ENCODE data around the gene CELF2.

Gene CELF2

GRCh38 chr10:11330383-11331045 lies 312.8 kb downstream of the CELF2 start:
- DNase-seq (ENCODE audit: low read depth, low spot score), result no peak
- TF ChIP-seq, protein P1, sequence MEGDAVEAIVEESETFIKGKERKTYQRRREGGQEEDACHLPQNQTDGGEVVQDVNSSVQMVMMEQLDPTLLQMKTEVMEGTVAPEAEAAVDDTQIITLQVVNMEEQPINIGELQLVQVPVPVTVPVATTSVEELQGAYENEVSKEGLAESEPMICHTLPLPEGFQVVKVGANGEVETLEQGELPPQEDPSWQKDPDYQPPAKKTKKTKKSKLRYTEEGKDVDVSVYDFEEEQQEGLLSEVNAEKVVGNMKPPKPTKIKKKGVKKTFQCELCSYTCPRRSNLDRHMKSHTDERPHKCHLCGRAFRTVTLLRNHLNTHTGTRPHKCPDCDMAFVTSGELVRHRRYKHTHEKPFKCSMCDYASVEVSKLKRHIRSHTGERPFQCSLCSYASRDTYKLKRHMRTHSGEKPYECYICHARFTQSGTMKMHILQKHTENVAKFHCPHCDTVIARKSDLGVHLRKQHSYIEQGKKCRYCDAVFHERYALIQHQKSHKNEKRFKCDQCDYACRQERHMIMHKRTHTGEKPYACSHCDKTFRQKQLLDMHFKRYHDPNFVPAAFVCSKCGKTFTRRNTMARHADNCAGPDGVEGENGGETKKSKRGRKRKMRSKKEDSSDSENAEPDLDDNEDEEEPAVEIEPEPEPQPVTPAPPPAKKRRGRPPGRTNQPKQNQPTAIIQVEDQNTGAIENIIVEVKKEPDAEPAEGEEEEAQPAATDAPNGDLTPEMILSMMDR (IDR thresholded peaks at IDR 0.05; ENCODE audit: insufficient read depth, low read length, missing control alignments), result no peak
- no peak overlapping the region for H3K4me3 ChIP-seq (ENCODE audit: low read depth, low read length)
- ChIA-PET POLR2A (no interaction called here), CTCF (no interaction called here)

- POLR2A ChIA-PET, result no interaction called here
- CTCF ChIA-PET, result interaction anchor here (1.0 kb wide), 1 partner anchor 10 kb away, joined by 3 read pairs; no protein-coding TSS in a partner anchor
- DNase-seq (ENCODE audit: low read depth, low spot score), result no peak
Measured at GRCh38 chr10:11331046-11331577, 313.4 kb downstream of the CELF2 start.

DNA sequence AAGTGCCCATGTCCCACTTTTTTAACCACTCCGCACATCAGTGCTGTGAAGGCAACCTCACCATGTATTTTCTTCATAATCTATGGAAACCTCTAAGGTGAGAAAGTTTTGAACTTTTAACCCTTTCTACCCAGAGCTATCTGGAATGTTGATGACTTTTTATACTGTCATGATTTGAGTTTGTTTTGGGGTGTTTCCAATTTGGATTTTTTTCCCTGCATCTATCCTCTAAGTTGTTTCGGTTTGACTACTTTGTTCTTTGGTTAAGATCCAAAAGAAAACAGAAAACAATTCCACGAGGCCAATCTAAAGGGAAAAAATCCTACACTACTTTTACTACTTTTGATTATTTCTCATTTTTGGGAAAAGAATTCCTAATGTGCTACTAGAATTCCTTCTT lies 314.1 kb downstream of the CELF2 start:
- TF ChIP-seq, protein P1 (IDR thresholded peaks at IDR 0.05; ENCODE audit: insufficient read depth, low read length, missing control alignments), result no peak
- CTCF ChIA-PET, result interaction anchor here (1.0 kb wide), 1 partner anchor 10 kb away, joined by 3 read pairs; no protein-coding TSS in a partner anchor
- POLR2A ChIA-PET, result no interaction called here
- DNase-seq (ENCODE audit: low read depth, low spot score), result no peak
- no peak overlapping the region for H3K4me3 ChIP-seq (ENCODE audit: low read depth, low read length)

More at GRCh38 chr10:11331046-11331577, 313.4 kb downstream of the CELF2 start:
- TF ChIP-seq, protein P1 (IDR thresholded peaks at IDR 0.05; ENCODE audit: insufficient read depth, low read length, missing control alignments), result no peak
- no peak overlapping the region for H3K4me3 ChIP-seq (ENCODE audit: low read depth, low read length)

DNA sequence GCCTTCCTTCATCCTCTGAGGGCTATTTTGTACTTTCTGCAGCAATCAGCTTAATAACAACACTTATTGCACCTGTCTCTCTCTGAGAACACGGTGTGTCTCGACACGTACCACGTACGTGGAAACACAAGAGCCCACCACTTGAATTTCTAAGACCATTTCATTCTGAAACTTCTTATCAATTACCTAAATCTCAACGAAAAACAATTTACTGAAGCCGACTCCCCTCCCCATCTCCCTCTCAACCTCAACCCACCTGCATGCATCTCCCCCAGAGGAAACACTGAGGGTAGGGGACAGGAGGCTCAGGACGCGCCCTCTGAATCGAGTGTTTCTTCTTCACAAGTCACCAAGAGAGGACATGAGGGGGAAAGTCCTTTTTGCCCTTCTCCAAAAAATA lies 315.2 kb downstream of the CELF2 start:
- H3K4me3 ChIP-seq (ENCODE audit: low read depth, low read length), result no peak overlapping the region
- DNase-seq (ENCODE audit: low read depth, low spot score), result no peak
- TF ChIP-seq, protein P1 (IDR thresholded peaks at IDR 0.05; ENCODE audit: insufficient read depth, low read length, missing control alignments), result no peak
- ChIA-PET CTCF (no interaction called here), POLR2A (no interaction called here)

- ChIA-PET POLR2A (no interaction called here), CTCF (no interaction called here)
- DNase-seq (ENCODE audit: low read depth, low spot score), result no peak
- no peak overlapping the region for H3K4me3 ChIP-seq (ENCODE audit: low read depth, low read length)
- TF ChIP-seq, protein P1 (IDR thresholded peaks at IDR 0.05; ENCODE audit: insufficient read depth, low read length, missing control alignments), result no peak
Measured at GRCh38 chr10:11334436-11334835, 316.8 kb downstream of the CELF2 start.

DNA sequence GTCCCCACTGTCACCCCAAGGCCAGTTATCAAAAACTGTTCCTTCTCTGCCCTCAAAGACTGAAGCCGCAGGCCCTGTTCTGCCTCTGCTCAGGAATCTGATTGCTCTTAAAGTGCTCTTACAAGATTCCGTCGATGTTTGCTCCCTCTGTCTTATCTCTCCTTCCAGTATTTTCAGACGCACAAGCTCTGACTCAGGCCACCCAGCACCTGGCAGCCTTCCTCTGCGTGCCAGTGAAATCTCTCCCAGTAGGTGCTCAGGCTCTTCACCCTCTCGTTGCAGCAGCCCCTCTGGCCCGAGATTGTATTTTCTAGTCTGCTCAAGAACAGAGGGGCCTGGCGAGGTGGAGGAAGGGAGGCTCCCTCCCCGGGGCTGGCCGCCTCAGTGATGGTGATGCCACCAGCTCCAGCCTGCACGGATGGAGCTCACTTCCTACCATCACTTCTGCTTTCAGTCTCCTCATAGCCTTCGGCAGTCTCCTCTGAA lies 317.5 kb downstream of the CELF2 start:
- no peak for DNase-seq (ENCODE audit: low read depth, low spot score)
- ChIA-PET CTCF (no interaction called here), POLR2A (no interaction called here)
- H3K4me3 ChIP-seq (ENCODE audit: low read depth, low read length), result no peak overlapping the region
- TF ChIP-seq, protein P1 (IDR thresholded peaks at IDR 0.05; ENCODE audit: insufficient read depth, low read length, missing control alignments), result no peak
